NCI-H460 (cell line): Measurements from ENCODE around the gene SYT4. TPM values are rescaled to one million over a fixed set of nuclear protein-coding genes. Genes with fewer than 3 reads are reported as not detected.
"Not testable (repeated sequence)": the region's sequence is repeated elsewhere in the genome, so short reads cannot be mapped to it uniquely, and the experiment has no call there.

Source experiments
- DNase-seq: peaks from one replicate; pipeline ENCODE4 v3.0.0-alpha.2; 2016; ENCODE audit warnings: low read depth; ENCODE audit errors: extremely low read depth
- polyA plus RNA-seq: library from polyadenylated mRNA; depleted of rRNA; stranded (reverse); fragments of >200 nt; gene quantifications from 2 replicates; pipeline ENCODE4 v1.2.3, GENCODE V29; 2014; cell fraction: nucleus; rRNA removed
- total RNA-seq: library from RNA; depleted of rRNA; stranded (reverse); fragments of >200 nt; shearing (Covaris generic); gene quantifications from 2 replicates; pipeline ENCODE4 v1.2.3, GENCODE V29; 2014; rRNA removed

SYT4 gene, protein sequence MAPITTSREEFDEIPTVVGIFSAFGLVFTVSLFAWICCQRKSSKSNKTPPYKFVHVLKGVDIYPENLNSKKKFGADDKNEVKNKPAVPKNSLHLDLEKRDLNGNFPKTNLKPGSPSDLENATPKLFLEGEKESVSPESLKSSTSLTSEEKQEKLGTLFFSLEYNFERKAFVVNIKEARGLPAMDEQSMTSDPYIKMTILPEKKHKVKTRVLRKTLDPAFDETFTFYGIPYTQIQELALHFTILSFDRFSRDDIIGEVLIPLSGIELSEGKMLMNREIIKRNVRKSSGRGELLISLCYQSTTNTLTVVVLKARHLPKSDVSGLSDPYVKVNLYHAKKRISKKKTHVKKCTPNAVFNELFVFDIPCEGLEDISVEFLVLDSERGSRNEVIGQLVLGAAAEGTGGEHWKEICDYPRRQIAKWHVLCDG
- 0.10 TPM in 1 of 2 replicates, not detected in the other for total RNA-seq
- not detected in 2 replicates for polyA plus RNA-seq

DNA sequence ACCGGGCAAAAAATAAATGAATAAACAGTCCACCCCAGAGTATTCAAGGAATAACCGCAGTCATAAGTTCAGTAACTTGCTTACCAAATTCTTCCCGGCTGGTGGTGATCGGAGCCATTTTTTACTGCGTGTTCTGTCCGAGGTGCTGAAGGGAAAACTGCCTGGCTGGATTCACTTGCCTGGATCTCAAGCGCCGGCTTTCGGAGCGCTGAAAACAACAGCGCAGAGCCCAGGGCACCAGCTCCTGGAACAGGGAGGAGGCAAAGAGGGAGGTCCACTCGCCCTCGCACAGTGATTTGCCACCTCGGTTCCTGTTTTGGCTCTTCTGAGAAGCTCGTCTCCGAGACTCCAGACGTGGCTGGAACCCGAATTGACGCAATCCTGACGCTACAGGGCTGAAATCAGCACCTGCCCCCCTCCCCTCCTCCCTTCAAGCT, at the start of gene SYT4:
SYT4 (minus strand) TSS at position 327 of the 437 bp plus-strand sequence; CDS start at position 118, 209 bp downstream.
- DNase-seq, result peak; percentile 24

DNA sequence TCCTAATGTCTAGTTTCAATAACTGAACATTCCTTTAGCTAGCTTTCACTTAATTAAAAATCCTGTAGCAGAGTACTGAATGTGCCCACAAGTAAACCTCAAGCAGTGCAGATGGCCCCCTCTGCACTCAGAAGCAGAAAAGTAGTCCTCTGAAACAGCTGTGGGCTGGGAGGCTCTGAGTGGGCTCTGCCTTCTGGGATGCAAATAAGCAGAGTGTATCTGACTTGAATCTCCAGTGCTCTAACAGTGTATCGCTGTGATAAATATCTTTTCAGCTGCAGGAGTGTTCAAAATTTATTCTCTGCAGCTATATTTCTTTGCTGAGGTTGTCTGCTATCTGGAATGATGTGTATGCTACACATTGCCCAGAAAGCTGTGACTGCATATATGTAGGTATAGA, 44.8 kb upstream of the SYT4 start:
- DNase-seq, result no peak

DNA sequence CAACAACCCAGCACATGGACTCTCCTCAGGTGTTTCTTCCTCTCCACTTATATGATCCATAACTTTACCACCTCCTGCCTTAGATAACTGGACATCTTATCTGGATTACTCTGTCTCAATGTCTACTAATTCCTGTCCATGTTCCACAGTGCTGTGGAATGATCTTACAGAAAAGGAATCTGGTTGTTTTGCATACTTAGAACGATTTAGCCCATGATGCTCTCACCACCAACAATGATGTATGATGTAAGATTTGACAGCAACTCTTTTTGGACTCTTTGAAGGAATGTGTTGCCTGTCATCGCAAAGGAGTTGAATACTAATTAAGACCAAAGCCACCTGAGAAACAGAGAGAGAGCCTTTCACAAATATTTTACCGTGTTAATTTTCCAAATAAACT, 37.7 kb upstream of the SYT4 start:
- no peak for DNase-seq

GRCh38 chr18:43312891-43313290, 35.6 kb upstream of the SYT4 start:
- DNase-seq, result no peak

DNA sequence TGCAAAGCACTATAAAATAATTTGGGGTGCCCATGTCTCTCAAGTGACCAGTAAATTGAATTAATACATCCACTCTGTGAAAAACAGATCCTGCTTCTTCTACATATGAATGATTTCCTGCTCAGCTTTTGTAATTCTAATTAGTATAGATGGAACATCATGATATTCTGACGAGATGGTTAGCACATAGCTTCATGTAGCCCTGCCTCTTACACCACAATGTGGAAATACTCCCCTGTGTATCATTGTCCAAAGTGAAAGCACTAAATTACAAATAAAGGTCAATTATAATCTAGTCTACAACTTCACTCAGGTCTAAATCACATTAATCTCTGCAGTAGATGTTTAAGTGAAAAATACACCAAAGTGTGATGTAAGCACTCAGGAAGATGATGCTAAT, 32.9 kb upstream of the SYT4 start:
- DNase-seq, result no peak

GRCh38 chr18:43303376-43303775, 26.1 kb upstream of the SYT4 start:
- DNase-seq, result peak; percentile 16

GRCh38 chr18:43286187-43286586, 8.9 kb upstream of the SYT4 start:
- not testable (repeated sequence) for DNase-seq

GRCh38 chr18:43283299-43283698, 6.0 kb upstream of the SYT4 start:
- DNase-seq, result no peak

DNA sequence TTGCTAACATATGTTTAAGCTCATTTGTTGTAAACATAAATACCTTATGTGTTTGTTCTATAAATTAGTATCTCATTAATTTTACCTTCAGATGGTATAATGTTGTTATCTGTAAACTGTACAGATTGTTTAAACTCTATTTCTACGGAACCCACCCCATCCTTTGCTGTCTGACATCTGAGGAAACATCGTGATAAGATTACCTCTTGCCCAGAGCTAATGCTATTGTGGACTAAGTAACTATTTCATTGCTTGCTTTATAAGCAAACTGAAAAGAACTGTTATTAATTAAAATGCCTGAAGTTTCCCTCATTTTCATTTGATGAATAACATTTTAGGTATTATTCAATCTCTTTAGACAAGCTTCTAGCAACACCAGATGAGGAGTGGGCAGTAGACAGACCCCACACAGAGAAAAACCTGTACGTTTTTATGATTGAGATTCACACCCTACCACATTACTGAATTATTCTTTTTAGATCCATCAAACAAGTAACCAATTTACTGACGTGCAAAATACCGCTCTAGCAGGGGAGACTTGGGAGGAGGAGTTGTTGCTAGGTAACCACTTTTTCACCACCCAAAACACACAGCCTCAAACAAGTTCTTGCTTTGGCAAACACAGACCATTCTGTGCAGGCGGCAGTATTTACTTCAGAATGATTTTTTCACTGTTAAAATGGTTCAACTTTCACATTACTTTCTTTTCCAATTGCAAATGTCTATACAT, 1.9 kb upstream of the SYT4 start:
- DNase-seq, result no peak

DNA sequence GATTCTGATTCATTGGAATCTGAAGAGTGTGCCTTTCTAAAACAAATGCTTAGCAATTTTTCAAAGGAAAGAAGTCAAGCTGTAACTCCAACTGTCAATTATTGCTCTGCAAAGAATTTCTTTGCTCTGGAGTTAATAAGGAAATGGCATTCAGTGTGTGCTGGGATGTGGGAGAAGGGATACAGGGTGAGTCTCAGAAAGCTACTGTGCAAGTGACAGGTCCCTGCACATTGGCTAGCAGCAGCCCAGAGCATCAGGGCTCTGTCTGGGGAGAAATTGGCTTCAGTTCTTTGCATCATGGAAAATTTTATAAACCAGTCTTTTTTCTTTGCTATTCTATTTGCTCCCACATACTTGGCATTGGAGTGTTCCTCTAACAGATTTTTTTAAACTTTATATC, 1.1 kb upstream of the SYT4 start:
- DNase-seq, result no peak

- no peak for DNase-seq
Observed at GRCh38 chr18:43276491-43276890, 799 bp downstream of the SYT4 start.

DNA sequence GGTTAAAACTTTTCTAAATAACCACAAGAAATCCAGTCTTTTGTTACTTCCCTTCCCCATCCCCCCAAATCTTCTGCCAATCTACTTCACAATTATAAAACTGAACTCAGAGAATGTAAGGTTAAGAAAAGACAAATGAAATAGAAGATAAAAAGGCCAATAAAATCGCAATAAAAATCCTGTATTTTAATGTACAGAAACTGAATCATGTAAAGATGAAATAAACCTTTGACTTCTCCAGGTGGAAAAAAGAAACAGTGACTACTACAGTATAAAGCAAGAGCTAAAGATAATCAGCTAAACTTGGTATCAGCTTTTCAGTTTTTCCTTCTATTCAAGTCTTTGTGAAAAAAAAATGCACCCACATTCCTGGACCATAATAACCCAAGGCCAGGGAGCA, 1.7 kb downstream of the SYT4 start:
- no peak for DNase-seq

GRCh38 chr18:43274526-43274925, 2.8 kb downstream of the SYT4 start:
- no peak for DNase-seq

DNA sequence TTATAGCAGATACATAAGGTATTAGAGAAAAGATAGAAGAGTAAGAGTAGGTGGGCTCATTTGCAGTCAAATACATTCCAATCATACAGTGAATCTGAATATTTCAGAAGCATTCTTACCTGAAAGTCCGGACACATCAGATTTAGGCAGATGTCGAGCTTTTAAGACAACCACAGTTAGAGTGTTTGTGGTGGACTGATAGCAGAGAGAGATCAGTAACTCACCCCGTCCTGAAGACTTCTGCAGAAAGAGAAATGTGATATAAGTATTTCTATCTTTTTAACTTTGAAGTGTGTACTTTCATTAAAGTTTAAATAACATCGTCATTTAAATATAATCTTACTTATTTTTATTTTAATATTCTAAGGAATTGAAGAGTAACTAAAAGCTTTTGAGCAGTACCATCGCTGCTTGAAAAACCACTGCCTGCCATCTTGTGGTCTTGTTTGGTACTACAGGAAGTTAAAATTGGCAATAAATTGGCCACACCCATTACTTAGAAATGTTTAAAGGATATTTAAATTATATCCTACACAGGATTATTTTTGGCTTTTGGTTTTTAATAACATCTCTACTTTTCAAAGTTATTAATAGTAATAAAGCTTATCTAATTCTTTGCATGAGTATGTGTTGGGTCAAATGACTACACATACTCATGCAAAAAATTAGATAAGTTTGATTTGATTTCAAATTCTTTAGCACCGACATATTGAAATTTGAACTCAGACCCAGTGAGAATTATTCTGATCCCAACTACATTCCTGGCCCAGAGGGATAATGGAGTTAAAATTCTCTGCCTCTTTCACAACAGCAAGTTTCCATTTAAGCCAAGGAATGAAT, 5.5 kb downstream of the SYT4 start:
- DNase-seq, result peak; percentile 38

- no peak for DNase-seq
Observed at GRCh38 chr18:43267818-43268217, 9.5 kb downstream of the SYT4 start.

DNA sequence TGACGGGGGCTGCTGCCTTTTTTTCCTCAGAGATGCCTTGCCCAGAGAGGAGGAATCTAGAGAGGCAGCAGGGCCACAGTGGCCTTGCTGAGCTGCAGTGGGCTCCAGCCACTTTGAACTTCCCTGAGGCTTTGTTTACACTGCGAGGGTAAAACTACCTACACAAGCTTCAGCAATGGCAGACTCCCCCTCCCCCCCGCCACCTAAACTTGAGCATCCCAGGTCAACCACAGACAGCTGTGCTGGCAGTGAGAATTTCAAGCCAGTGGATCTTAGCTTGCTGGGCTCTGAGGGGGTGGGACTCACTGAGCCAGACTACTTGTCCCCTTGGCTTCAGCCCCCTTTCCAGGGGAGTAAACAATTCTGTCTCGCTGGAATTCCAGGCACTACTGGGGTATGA, 11.8 kb downstream of the SYT4 start:
- DNase-seq, result no peak

GRCh38 chr18:43248610-43249249, 28.6 kb downstream of the SYT4 start:
- DNase-seq, result no peak

DNA sequence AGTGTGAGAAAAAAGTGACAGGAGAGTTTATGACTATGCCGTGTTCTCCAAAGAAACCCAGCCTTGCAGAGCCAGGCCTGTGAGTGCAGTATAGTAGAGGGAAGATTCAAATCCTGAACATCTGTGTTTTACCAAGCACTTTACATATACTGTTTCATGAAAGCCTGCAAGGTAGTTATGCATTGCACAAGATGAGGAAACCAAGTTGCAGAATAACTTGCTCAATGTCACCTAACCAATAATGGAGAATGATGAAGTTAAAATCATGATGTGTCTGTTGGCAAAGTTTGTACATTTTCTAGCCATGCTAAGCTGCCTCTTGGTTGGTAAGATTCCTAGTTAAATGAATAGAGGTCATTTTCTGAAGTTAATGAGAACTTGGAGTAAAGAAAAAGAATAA, 29.3 kb downstream of the SYT4 start:
- no peak for DNase-seq

DNA sequence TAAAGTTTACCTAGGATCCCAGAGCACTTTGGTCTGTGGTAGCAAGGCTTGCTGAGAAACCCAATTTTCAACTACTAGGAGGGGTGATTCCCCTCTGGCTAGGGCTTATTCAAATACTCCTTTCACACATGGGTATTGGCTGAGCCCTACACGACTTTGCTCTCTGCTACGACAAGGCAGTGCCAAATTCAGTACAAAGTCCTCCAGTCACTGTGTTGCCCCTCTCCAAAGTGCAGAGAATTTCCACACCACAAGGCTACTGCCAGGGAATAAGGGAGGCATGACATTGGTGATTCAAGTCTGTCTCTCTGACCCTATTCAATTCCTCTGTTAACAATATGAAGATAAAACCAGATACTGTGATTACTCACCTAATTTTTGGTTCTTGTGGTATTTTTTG, 38.9 kb downstream of the SYT4 start:
- DNase-seq, result no peak

DNA sequence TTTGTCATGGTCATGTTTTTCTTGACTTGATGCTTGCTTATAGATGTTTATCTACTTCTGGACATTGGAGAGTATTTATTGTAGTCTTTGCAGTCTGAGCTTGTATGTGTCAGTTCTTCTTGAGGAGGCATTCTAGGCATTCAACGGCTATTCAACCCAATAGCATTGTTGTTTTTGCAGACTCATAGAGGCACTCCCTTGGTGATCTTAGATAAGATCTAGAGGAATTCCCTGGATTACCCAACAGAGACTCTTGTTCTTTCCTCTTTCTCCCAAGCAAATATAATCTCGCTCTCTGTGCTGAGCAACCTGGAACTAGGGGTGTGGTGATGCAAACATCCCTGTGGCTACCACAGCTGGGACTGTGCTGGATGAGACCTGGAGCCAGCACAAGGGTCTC, 40.4 kb downstream of the SYT4 start:
- no peak for DNase-seq
